Measurements from ENCODE around the gene P4HTM.

DNA sequence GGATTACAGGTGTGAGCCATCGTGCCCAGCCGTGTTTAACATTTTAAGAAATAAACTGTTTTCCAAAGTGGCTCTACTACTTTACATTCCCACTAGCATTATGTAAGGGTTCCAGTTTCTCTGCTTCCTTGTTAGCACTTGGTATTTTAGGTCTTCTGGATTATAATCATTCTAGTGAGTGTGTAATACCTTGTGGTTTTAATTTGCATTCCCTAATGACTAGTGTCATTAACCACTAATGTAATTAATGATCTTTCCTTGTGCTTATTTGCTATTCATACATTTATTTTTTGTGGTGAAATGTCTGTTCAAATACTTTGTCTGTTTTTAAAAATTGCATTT lies 40.7 kb upstream of the P4HTM start:
- TF ChIP-seq CTCF (IDR thresholded peaks at IDR 0.05; ENCODE audit: insufficient read depth, low read depth, low read length) (no peak), EZH2 (IDR thresholded peaks at IDR 0.05; ENCODE audit: insufficient read depth, low read length) (no peak)
